Mucosa of descending colon (tissue), 3 donors: Measurements from ENCODE around the gene NOBOX. TPM values are rescaled to one million over a fixed set of nuclear protein-coding genes. Genes with fewer than 3 reads are reported as not detected.
"Not testable (repeated sequence)": the region's sequence is repeated elsewhere in the genome, so short reads cannot be mapped to it uniquely, and the experiment has no call there.

Source experiments
- ATAC-seq: fragments of 200-7000 bp; cut with Tn5 transposase; one replicate; pipeline ENCODE4 v1.9.1; 2020; ENCODE audit warnings: mild to moderate bottlenecking, moderate library complexity
- DNase-seq, 3 donors: peaks; one replicate each; pipeline ENCODE4 v3.0.0-alpha.2; 2020
- H3K36me3 ChIP-seq: fragments of 200-600 bp; one replicate; pipeline ENCODE4 v1.8.0; 2021; ENCODE audit warnings: low read depth, mild to moderate bottlenecking
- H3K4me1 ChIP-seq: fragments of 200-600 bp; one replicate; pipeline ENCODE4 v1.8.0; 2021; ENCODE audit warnings: low read depth, mild to moderate bottlenecking
- H3K4me3 ChIP-seq: fragments of 200-600 bp; one replicate; pipeline ENCODE4 v1.8.0; 2021; ENCODE audit warnings: mild to moderate bottlenecking
- H3K9me3 ChIP-seq: fragments of 200-600 bp; one replicate; pipeline ENCODE4 v1.8.0; 2021; ENCODE audit warnings: mild to moderate bottlenecking
- intact Hi-C, 2 donors: fragments of 100-400 bp; cut with DNase I in 1 of 2; cut with micrococcal nuclease in 1 of 2; formaldehyde crosslinking; loops; one replicate each; pipeline versions ENCODE4 v1.11.0 to v1.11.1; 2022; cut with DNase I, micrococcal nuclease
- total RNA-seq, 3 donors: library from RNA; stranded (reverse); fragmentation: NEBNext Ultra II Directional in 2 of 3; extraction: Animal tissue kit (Norgen Biotek cat#: 25700) in 2 of 3; gene quantifications; one replicate each; pipeline versions ENCODE4 v1.2.1 to v1.2.4, GENCODE V29; 2021 to 2023
- TF ChIP-seq, protein P1 (sequence below): fragments of 200-600 bp; IDR thresholded peaks from one replicate; pipeline ENCODE4 v1.8.0; 2022; ENCODE audit warnings: antibody characterized with exemption, mild to moderate bottlenecking
- donor health status: DM: no; HTN: no; CAD: no; lungs with moderate emphysema.
- donor health status: DM: no; HTN: no; CAD: no.
- donor health status: DM: no; HTN: yes; CAD: no.

NOBOX gene
- total RNA-seq, 3 donors from 2014 or later: not detected

DNA sequence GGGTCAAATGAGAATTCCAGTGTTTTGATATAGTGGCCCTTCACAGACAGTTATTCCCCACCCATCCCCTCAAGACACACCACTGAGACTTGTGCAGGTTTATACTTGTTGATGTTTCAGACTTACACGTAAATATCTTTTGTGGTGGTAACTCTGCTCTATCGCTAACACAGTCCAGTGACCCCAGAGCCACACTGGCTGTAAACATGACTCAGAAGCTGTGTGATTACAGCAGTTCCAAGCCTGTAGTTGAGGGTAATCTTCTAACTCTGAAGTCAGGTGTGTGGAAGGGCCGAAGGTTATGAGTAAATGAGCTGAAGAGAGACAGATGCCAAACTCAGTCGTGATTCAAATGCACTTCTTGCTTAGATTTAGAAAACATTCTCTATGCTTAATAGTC lies 19.4 kb downstream of the NOBOX start:
- H3K9me3 ChIP-seq: no peaks in the 10 kb centered on the region
- intact Hi-C loops: no loop called here
- no peaks in the 10 kb centered on the region for H3K36me3 ChIP-seq
- H3K4me1 ChIP-seq: peaks cover 6% of the 10 kb centered on the region
- DNase-seq (peak in 1 of 3 donors; percentile 36), ATAC-seq (peak; percentile 96)
- TF ChIP-seq, protein P1, sequence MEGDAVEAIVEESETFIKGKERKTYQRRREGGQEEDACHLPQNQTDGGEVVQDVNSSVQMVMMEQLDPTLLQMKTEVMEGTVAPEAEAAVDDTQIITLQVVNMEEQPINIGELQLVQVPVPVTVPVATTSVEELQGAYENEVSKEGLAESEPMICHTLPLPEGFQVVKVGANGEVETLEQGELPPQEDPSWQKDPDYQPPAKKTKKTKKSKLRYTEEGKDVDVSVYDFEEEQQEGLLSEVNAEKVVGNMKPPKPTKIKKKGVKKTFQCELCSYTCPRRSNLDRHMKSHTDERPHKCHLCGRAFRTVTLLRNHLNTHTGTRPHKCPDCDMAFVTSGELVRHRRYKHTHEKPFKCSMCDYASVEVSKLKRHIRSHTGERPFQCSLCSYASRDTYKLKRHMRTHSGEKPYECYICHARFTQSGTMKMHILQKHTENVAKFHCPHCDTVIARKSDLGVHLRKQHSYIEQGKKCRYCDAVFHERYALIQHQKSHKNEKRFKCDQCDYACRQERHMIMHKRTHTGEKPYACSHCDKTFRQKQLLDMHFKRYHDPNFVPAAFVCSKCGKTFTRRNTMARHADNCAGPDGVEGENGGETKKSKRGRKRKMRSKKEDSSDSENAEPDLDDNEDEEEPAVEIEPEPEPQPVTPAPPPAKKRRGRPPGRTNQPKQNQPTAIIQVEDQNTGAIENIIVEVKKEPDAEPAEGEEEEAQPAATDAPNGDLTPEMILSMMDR: no peak
- H3K4me3 ChIP-seq: no peak overlapping the region

DNA sequence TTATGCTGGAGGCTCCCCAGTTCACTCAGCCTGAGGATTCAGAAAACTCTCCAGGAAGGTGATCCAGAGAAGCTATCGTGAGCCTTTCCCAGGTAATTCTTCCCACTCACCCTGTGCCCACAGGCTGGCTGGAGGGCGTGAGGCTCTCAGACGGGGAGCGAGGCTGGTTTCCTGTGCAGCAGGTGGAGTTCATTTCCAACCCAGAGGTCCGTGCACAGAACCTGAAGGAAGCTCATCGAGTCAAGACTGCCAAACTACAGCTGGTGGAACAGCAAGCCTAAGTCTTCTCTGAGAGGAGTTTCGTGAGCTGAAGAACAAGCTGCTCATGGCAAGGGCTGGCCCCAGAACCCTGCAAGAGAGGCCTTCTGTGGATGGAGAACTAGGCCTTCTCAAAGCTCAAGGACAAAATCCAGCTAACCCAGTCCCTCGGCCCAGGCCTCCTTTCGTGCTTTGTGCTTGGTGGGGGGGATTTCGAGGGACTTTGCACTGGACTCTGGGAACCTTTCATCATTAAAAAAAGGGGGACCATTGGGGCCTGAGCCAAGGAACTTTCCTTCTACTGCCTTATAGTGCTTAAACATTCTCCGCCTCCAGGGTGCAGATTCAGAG lies 23.6 kb downstream of the NOBOX start:
- intact Hi-C loops: no loop called here
- ATAC-seq: no peak
- H3K36me3 ChIP-seq: no peaks in the 10 kb centered on the region
- H3K9me3 ChIP-seq: no peaks in the 10 kb centered on the region
- H3K4me1 ChIP-seq: peaks cover 6% of the 10 kb centered on the region
- DNase-seq: no peak
- no peak overlapping the region for H3K4me3 ChIP-seq
- TF ChIP-seq, protein P1: no peak

DNA sequence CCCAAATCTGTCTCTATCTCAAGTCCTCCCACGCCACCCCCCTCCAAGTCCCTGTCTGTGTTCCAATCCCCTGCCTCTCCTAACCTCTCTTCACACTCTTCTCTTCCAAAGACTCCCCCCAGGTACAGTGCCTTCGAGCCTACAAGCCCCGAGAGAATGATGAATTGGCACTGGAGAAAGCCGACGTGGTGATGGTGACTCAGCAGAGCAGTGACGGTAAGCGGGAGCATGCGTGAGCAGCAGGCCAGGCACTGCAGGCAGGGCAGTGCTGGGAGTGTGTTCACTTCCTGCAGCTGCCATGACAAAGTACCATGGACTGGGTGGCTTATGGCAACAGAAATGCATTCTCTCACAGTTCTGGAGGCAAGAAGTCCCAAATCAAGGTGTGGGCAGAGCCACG lies 24.8 kb downstream of the NOBOX start:
- no peak for DNase-seq
- intact Hi-C loops: no loop called here
- H3K4me3 ChIP-seq: no peak overlapping the region
- H3K9me3 ChIP-seq: no peaks in the 10 kb centered on the region
- TF ChIP-seq, protein P1: no peak
- no peak for ATAC-seq
- no peaks in the 10 kb centered on the region for H3K4me1 ChIP-seq
- no peaks in the 10 kb centered on the region for H3K36me3 ChIP-seq

DNA sequence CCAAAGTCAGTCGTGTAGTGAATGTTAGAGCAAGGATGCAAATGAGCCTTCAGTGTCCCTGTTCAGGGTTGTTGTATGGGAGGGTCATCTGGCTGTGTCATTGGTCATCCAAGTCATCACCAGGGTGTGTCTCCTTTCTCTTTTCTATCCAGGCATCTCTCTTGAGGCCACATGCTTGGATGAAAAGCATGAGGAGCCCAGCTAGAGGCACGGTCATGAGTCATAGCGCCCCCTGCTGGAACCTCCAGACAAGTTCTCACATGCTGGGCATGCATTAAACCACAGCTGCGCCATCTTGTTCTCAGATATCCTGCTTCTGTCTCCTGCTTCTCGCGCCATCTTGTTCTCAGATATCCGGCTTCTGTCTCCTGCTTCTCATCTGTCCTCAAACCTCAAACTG lies 34.3 kb downstream of the NOBOX start:
- DNase-seq, H3K9me3 ChIP-seq, intact Hi-C loops, H3K36me3 ChIP-seq, H3K4me3 ChIP-seq, H3K4me1 ChIP-seq: not testable (repeated sequence)
- ATAC-seq: peak; percentile 56

DNA sequence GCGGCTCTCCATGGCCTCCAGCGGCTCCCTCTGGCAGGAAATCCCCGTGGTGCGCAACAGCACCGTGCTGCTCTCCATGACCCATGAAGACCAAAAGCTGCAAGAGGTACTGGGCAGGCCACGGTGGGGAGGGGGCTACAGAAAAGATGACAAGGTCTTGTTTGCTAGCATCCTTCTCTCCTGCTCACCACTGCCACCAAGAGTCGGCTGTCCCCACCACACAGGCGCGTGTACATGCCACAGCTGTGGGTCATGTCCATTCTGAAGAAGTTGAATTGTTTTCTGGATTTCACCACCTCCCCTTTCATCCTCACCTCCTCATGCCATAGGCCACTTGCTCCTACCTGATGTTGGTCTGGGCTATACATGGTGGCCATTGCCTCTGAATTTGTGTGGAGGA lies 36.2 kb downstream of the NOBOX start:
- H3K4me1 ChIP-seq, ATAC-seq, H3K4me3 ChIP-seq, H3K36me3 ChIP-seq, intact Hi-C loops, DNase-seq, H3K9me3 ChIP-seq: not testable (repeated sequence)

DNA sequence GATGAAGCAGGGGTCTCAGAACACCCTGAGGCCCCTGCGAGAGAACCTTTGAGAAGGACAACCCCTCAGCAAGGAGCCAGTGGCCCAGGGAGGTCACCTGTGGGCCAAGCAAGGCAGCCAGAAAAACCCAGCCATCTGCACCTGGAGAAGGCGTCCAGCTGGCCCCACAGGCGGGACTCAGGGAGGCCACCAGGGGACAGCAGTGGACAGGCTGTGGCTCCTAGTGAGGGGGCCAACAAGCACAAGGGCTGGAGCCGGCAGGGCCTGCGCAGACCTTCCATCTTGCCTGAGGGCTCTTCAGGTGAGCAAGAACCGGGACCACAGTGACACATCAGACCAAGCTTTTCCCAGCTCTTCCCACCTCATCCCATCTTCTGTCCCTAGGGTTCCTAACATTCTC lies 38.0 kb downstream of the NOBOX start:
- H3K9me3 ChIP-seq, intact Hi-C loops, H3K36me3 ChIP-seq, H3K4me3 ChIP-seq, DNase-seq, ATAC-seq, H3K4me1 ChIP-seq: not testable (repeated sequence)

DNA sequence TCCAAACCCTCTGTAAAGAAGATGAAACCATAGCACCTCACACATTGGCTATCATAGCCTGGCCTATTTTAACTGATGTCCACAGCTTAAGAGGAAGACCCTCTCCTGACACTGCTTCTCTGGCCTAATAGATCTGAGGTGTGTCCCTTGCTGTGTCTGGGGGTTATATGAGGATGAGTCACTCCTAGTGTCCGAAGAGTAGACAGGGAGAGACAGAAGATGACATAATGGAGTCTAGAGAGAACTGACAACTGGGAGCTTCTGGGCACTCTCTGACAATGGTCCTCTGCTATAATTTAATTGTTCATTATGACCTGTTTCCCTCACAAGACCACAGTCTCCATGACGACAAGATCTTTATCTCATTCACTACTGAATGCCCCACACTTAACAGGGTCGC lies 41.4 kb downstream of the NOBOX start:
- H3K4me1 ChIP-seq, H3K4me3 ChIP-seq, intact Hi-C loops, H3K36me3 ChIP-seq, DNase-seq, H3K9me3 ChIP-seq: not testable (repeated sequence)
- peak; percentile 9 for ATAC-seq

DNA sequence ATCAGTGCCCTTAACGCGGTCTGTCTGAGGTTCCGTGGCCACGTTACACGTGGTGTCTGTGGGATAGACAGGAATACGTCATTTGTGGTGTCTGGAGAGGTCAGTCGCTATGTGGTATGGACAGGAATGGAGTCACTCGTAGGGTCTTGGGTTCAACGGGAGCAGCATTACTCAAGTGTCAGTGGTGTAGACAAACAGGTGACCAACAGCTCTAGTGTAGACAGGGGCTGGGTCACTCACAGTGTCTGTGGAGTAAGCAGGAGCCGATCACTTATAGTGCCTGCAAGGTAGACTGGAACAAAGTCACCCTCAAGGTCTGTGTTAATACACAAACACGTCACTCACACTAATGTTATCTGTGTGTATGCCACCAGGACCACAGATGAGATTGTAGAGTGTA lies 46.6 kb downstream of the NOBOX start:
- intact Hi-C loops, H3K4me3 ChIP-seq, DNase-seq, H3K4me1 ChIP-seq, H3K36me3 ChIP-seq, ATAC-seq, H3K9me3 ChIP-seq: not testable (repeated sequence)

DNA sequence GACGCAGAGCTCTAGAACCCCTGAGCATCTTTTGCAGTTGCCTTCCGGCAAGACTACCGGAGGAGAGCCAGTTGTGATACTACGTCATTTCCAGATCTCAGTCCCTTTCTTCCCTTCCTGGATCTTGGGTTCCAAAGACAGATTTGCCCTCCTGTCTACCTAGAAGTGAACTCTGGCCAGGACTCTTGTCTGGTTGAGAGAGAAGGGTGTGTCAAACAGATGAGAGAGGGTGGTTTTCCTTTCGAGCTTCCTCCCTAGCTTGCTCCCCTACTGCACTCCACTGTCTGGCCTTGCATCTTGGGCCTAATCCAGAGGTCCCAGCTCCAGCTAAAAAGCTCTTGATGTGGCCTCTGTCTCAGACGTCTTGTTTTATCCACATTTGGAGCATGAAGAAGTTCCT lies 47.3 kb downstream of the NOBOX start:
- H3K4me3 ChIP-seq, DNase-seq, H3K36me3 ChIP-seq, intact Hi-C loops, H3K4me1 ChIP-seq, H3K9me3 ChIP-seq: not testable (repeated sequence)
- peak; percentile 56 for ATAC-seq

DNA sequence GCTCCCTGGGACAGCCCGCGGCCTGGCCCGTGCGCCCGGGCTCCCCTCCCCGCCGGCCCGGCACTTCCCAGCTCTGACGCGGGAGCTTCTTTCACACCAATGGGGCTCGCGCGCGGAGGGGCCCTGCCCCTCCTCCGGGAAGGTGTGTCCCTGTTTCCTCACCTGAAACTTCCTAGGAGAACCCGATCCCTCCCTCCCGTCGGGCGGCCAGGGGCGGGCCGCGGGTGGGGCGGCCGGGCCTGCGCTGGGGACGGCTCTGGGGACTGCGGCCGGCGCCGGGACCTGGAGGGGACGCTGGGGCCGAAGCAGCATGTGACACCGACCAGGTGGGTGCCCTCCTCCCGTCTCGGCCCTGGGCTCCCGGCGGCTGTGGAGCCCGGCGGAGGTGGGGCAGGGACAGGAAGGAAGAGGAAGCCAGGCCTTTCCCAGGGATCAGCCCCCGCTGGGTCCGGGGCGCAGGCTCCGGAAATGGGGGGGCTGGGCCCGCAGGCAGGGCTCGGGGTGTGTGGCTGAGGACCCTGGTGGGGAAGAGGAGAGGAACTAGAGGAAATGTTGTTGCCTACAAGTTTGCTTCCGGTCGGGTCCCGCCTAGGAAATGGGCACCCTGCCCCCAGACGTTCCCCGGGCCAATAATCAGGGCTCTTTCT lies 48.2 kb downstream of the NOBOX start, which contains the start of gene ARHGEF5:
Gene ARHGEF5, plus strand, starts transcription at position 227 of the 647 bp plus-strand sequence. CDS start 7,268 bp downstream, outside the sequence.
- H3K36me3 ChIP-seq, intact Hi-C loops, H3K9me3 ChIP-seq, H3K4me1 ChIP-seq, H3K4me3 ChIP-seq, DNase-seq: not testable (repeated sequence)
- peak; percentile 95 for ATAC-seq

DNA sequence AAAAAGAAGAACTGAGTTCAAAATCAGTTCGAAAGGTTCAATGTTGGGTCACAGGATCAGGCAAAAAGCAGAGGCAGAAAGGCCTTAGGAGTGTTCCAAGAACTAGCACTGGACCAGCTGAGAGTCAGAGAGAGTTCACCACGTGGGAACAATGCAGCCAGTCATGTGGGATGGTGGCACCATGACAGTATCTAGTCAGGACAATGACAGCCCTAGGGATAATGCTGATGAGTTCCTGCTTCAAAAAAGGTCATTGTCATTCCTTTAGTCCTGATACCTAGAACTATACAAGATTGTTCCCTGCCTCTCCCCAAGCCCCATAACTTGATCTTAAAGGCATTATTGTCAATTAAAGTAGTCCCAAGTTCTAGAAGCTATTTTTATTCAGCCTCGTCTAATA lies 51.8 kb downstream of the NOBOX start:
- intact Hi-C loops, H3K9me3 ChIP-seq, H3K36me3 ChIP-seq, DNase-seq, ATAC-seq, H3K4me1 ChIP-seq, H3K4me3 ChIP-seq: not testable (repeated sequence)
